Activated naive CD8-positive, alpha-beta T cell (primary cell): ENCODE data around the gene CGREF1.
A peak's percentile ranks its signal among the peaks of the same experiment; 100 is the strongest.

Experiments
- H3K27ac Mint-ChIP-seq: one replicate; pipeline ENCODE4 v1.8.0; 2021; ENCODE audit warnings: mixed read lengths
- H3K27me3 Mint-ChIP-seq: one replicate; pipeline ENCODE4 v1.8.0; 2021; ENCODE audit warnings: mixed read lengths
- H3K36me3 Mint-ChIP-seq: one replicate; pipeline ENCODE4 v1.8.0; 2021; ENCODE audit warnings: mixed read lengths
- H3K4me1 Mint-ChIP-seq: one replicate; pipeline ENCODE4 v1.8.0; 2021; ENCODE audit warnings: low read depth, mixed read lengths
- H3K4me3 Mint-ChIP-seq: one replicate; pipeline ENCODE4 v1.8.0; 2021; ENCODE audit warnings: mild to moderate bottlenecking, mixed read lengths
- H3K9me3 Mint-ChIP-seq: one replicate; pipeline ENCODE4 v1.8.0; 2021; ENCODE audit warnings: low read depth, mixed read lengths

The CGREF1 gene

GRCh38 chr2:27108221-27108620 is 10.7 kb downstream of the CGREF1 start:
- peaks cover 3% of the 10 kb centered on the region for H3K27me3 Mint-ChIP-seq
- no peak overlapping the region for H3K4me3 Mint-ChIP-seq
- no peaks in the 10 kb centered on the region for H3K4me1 Mint-ChIP-seq
- peaks cover 4% of the 10 kb centered on the region for H3K36me3 Mint-ChIP-seq
- no peak overlapping the region for H3K27ac Mint-ChIP-seq
- no peaks in the 10 kb centered on the region for H3K9me3 Mint-ChIP-seq

- peaks cover 3% of the 10 kb centered on the region for H3K27me3 Mint-ChIP-seq
- peaks cover 4% of the 10 kb centered on the region for H3K36me3 Mint-ChIP-seq
- H3K27ac Mint-ChIP-seq: no peak overlapping the region
- no peaks in the 10 kb centered on the region for H3K4me1 Mint-ChIP-seq
- no peak overlapping the region for H3K4me3 Mint-ChIP-seq
- H3K9me3 Mint-ChIP-seq: no peaks in the 10 kb centered on the region
These were observed 12.9 kb downstream of the CGREF1 start for GRCh38 chr2:27105981-27106380.

GRCh38 chr2:27102329-27102728 is 16.6 kb downstream of the CGREF1 start:
- Mint-ChIP-seq H3K27me3 (peaks cover 3% of the 10 kb centered on the region), H3K4me3 (no peak overlapping the region), H3K36me3 (peaks cover 2% of the 10 kb centered on the region), H3K9me3 (no peaks in the 10 kb centered on the region), H3K27ac (no peak overlapping the region), H3K4me1 (no peaks in the 10 kb centered on the region)

- no peak overlapping the region for H3K4me3 Mint-ChIP-seq
- H3K27ac Mint-ChIP-seq: no peak overlapping the region
- peaks cover 9% of the 10 kb centered on the region for H3K4me1 Mint-ChIP-seq
These were observed 18.9 kb downstream of the CGREF1 start for GRCh38 chr2:27100036-27100435.

GRCh38 chr2:27099334-27099955 is 19.5 kb downstream of the CGREF1 start:
- no peaks in the 10 kb centered on the region for H3K9me3 Mint-ChIP-seq
- no peak overlapping the region for H3K4me3 Mint-ChIP-seq
- H3K27me3 Mint-ChIP-seq: no peaks in the 10 kb centered on the region
- H3K36me3 Mint-ChIP-seq: no peaks in the 10 kb centered on the region
- peaks cover 9% of the 10 kb centered on the region for H3K4me1 Mint-ChIP-seq
- no peak overlapping the region for H3K27ac Mint-ChIP-seq

More at GRCh38 chr2:27100036-27100435, 18.9 kb downstream of the CGREF1 start:
- Mint-ChIP-seq H3K27me3 (no peaks in the 10 kb centered on the region), H3K36me3 (no peaks in the 10 kb centered on the region), H3K9me3 (no peaks in the 10 kb centered on the region)

GRCh38 chr2:27097341-27097740 is 21.6 kb downstream of the CGREF1 start:
- Mint-ChIP-seq H3K4me3 (no peak overlapping the region), H3K9me3 (no peaks in the 10 kb centered on the region)

GRCh38 chr2:27096748-27097297 is 22.1 kb downstream of the CGREF1 start:
- Mint-ChIP-seq H3K9me3 (no peaks in the 10 kb centered on the region), H3K27ac (no peak overlapping the region), H3K4me1 (peaks cover 9% of the 10 kb centered on the region), H3K27me3 (no peaks in the 10 kb centered on the region), H3K36me3 (no peaks in the 10 kb centered on the region), H3K4me3 (no peak overlapping the region)

More at GRCh38 chr2:27097341-27097740, 21.6 kb downstream of the CGREF1 start:
- Mint-ChIP-seq H3K4me1 (peaks cover 9% of the 10 kb centered on the region), H3K27ac (no peak overlapping the region), H3K27me3 (no peaks in the 10 kb centered on the region), H3K36me3 (no peaks in the 10 kb centered on the region)

GRCh38 chr2:27095745-27096651 is 22.9 kb downstream of the CGREF1 start:
- H3K27ac Mint-ChIP-seq: no peak overlapping the region
- H3K9me3 Mint-ChIP-seq: no peaks in the 10 kb centered on the region
- H3K4me1 Mint-ChIP-seq: peaks cover 11% of the 10 kb centered on the region
- H3K4me3 Mint-ChIP-seq: peak overlapping the region; percentile 57
- H3K36me3 Mint-ChIP-seq: no peaks in the 10 kb centered on the region
- H3K27me3 Mint-ChIP-seq: no peaks in the 10 kb centered on the region

GRCh38 chr2:27095427-27095744 is 23.5 kb downstream of the CGREF1 start:
- H3K36me3 Mint-ChIP-seq: no peaks in the 10 kb centered on the region
- no peaks in the 10 kb centered on the region for H3K27me3 Mint-ChIP-seq
- H3K4me3 Mint-ChIP-seq: no peak overlapping the region
- no peaks in the 10 kb centered on the region for H3K9me3 Mint-ChIP-seq
- no peak overlapping the region for H3K27ac Mint-ChIP-seq
- H3K4me1 Mint-ChIP-seq: peaks cover 11% of the 10 kb centered on the region

- Mint-ChIP-seq H3K27ac (no peak overlapping the region), H3K9me3 (no peaks in the 10 kb centered on the region), H3K4me3 (no peak overlapping the region), H3K4me1 (peaks cover 14% of the 10 kb centered on the region), H3K36me3 (no peaks in the 10 kb centered on the region), H3K27me3 (no peaks in the 10 kb centered on the region)
These were observed 24.5 kb downstream of the CGREF1 start for GRCh38 chr2:27094353-27094984.

- H3K4me3 Mint-ChIP-seq: no peak overlapping the region
- H3K27me3 Mint-ChIP-seq: no peaks in the 10 kb centered on the region
- no peak overlapping the region for H3K27ac Mint-ChIP-seq
- no peaks in the 10 kb centered on the region for H3K36me3 Mint-ChIP-seq
- H3K9me3 Mint-ChIP-seq: no peaks in the 10 kb centered on the region
- peaks cover 16% of the 10 kb centered on the region for H3K4me1 Mint-ChIP-seq
These were observed 25.2 kb downstream of the CGREF1 start for GRCh38 chr2:27093430-27094352.

GRCh38 chr2:27092696-27093429 is 26.1 kb downstream of the CGREF1 start:
- no peak overlapping the region for H3K27ac Mint-ChIP-seq
- no peaks in the 10 kb centered on the region for H3K36me3 Mint-ChIP-seq
- H3K9me3 Mint-ChIP-seq: no peaks in the 10 kb centered on the region
- H3K27me3 Mint-ChIP-seq: no peaks in the 10 kb centered on the region
- H3K4me1 Mint-ChIP-seq: peaks cover 18% of the 10 kb centered on the region
- H3K4me3 Mint-ChIP-seq: no peak overlapping the region

GRCh38 chr2:27091746-27092695 is 26.9 kb downstream of the CGREF1 start:
- Mint-ChIP-seq H3K4me1 (peaks cover 25% of the 10 kb centered on the region), H3K27ac (no peak overlapping the region), H3K27me3 (no peaks in the 10 kb centered on the region), H3K36me3 (no peaks in the 10 kb centered on the region), H3K4me3 (no peak overlapping the region), H3K9me3 (no peaks in the 10 kb centered on the region)
